Cardiac fibroblast (primary cell): ENCODE data around the gene KDM3A.

ENCODE experiments used
- DNase-seq, 2 donors: peaks; one replicate each; pipeline versions ENCODE4 v3.0.0 to v3.0.0-alpha.2; 2010; ENCODE audit warnings: low read depth in 2 of 2
- H3K4me3 ChIP-seq, 2 donors: replicated peaks in 1 of 2; 1 replicate in 1 of 2; 2 replicates in 1 of 2; pipeline ENCODE4 v1.5.1; 2011; ENCODE audit warnings: low read depth in 2 of 2, low read length in 2 of 2, mild to moderate bottlenecking in 2 of 2, moderate library complexity in 1 of 2
- CTCF ChIP-seq: IDR thresholded peaks from one replicate; pipeline ENCODE4 v1.5.1; 2011; ENCODE audit warnings: low read depth, mild to moderate bottlenecking, low read length, inconsistent platforms

The KDM3A gene

GRCh38 chr2:86441392-86441881 lies 266 bp downstream of the KDM3A start:
- peak in 1 of 2 donors; percentile 2 for DNase-seq
- peak overlapping the region; percentile 85 to 92 for H3K4me3 ChIP-seq
- no peak for TF ChIP-seq CTCF

GRCh38 chr2:86441882-86442641 lies 891 bp downstream of the KDM3A start:
- no peak for TF ChIP-seq CTCF
- DNase-seq: peak; percentile 58 to 76
- H3K4me3 ChIP-seq: peak overlapping the region; percentile 85 to 92

- H3K4me3 ChIP-seq: peak overlapping the region; percentile 85 to 92
- TF ChIP-seq CTCF: no peak
- DNase-seq: peak; percentile 92 to 94
These were observed 1.5 kb downstream of the KDM3A start for GRCh38 chr2:86442642-86443005.

GRCh38 chr2:86443631-86444350 lies 2.6 kb downstream of the KDM3A start:
- peak overlapping the region in 1 of 2 donors; percentile 92 for H3K4me3 ChIP-seq
- DNase-seq: no peak
- no peak for TF ChIP-seq CTCF

- H3K4me3 ChIP-seq: no peak overlapping the region
- TF ChIP-seq CTCF: no peak
- DNase-seq: no peak
These were observed 4.3 kb downstream of the KDM3A start for GRCh38 chr2:86445436-86445835.

- TF ChIP-seq CTCF: no peak
- no peak overlapping the region for H3K4me3 ChIP-seq
- peak in 1 of 2 donors; percentile 40 for DNase-seq
These were observed 4.9 kb downstream of the KDM3A start for GRCh38 chr2:86446060-86446459.
